ENCODE results near the gene DIDO1. TPM values are rescaled to one million over a fixed set of nuclear protein-coding genes. Genes with fewer than 3 reads are reported as not detected.

DIDO1 gene
- total RNA-seq, 4 donors from 2014 or later = 54.2 to 105 (median 70.7) TPM

GRCh38 chr20:62935204-62935967 is 9.1 kb upstream of the DIDO1 start:
- TF ChIP-seq POLR2A (IDR thresholded peaks at IDR 0.05) (no peak), CTCF (IDR thresholded peaks at IDR 0.05) (no peak)
- 78 to 80% methylated on average over 12 of the region's 12 CpGs for WGBS, 2 donors
- DNase-seq (ENCODE audit: low spot score in 2 of 2) = no peak
- no peak overlapping the region for H3K4me3 ChIP-seq (ENCODE audit: low read depth, poor library complexity, severe bottlenecking)
- intact Hi-C loops (cut with DNase I; ENCODE audit: low total_unique reads) = no loop called here

- no peak for TF ChIP-seq POLR2A (IDR thresholded peaks at IDR 0.05)
- TF ChIP-seq CTCF (IDR thresholded peaks at IDR 0.05) = no peak
- 63 to 74% methylated on average over 3 of the region's 3 CpGs for WGBS, 2 donors
- no peak for DNase-seq (ENCODE audit: low spot score in 2 of 2)
- intact Hi-C loops (cut with DNase I; ENCODE audit: low total_unique reads) = no loop called here
- no peak overlapping the region for H3K4me3 ChIP-seq (ENCODE audit: low read depth, poor library complexity, severe bottlenecking)
Measured at GRCh38 chr20:62933966-62934365, 7.7 kb upstream of the DIDO1 start.

GRCh38 chr20:62931464-62931863 is 5.2 kb upstream of the DIDO1 start:
- intact Hi-C loops (cut with DNase I; ENCODE audit: low total_unique reads) = no loop called here

GRCh38 chr20:62929051-62929538 is 2.8 kb upstream of the DIDO1 start:
- H3K4me3 ChIP-seq (ENCODE audit: low read depth, poor library complexity, severe bottlenecking) = peak overlapping the region; percentile 11
- intact Hi-C loops (cut with DNase I; ENCODE audit: low total_unique reads) = no loop called here
- 1 to 2% methylated on average over 31 to 44 of the region's 44 CpGs for WGBS, 2 donors
- peak; percentile 41 to 92 for DNase-seq (ENCODE audit: low spot score in 2 of 2)
- TF ChIP-seq CTCF (IDR thresholded peaks at IDR 0.05) (no peak), POLR2A (IDR thresholded peaks at IDR 0.05) (no peak)

More at GRCh38 chr20:62931464-62931863, 5.2 kb upstream of the DIDO1 start:
- DNase-seq (ENCODE audit: low spot score in 2 of 2) = no peak
- H3K4me3 ChIP-seq (ENCODE audit: low read depth, poor library complexity, severe bottlenecking) = no peak overlapping the region
- 83 to 84% methylated on average over 9 of the region's 9 CpGs for WGBS, 2 donors
- TF ChIP-seq POLR2A (IDR thresholded peaks at IDR 0.05) = no peak
- TF ChIP-seq CTCF (IDR thresholded peaks at IDR 0.05) = no peak

GRCh38 chr20:62928246-62928939 is 2.1 kb upstream of the DIDO1 start:
- intact Hi-C loops (cut with DNase I; ENCODE audit: low total_unique reads) = no loop called here
- DNase-seq (ENCODE audit: low spot score in 2 of 2) = no peak
- peak overlapping the region; percentile 11 for H3K4me3 ChIP-seq (ENCODE audit: low read depth, poor library complexity, severe bottlenecking)
- 43 to 54% methylated on average over 14 of the region's 14 CpGs for WGBS, 2 donors
- no peak for TF ChIP-seq CTCF (IDR thresholded peaks at IDR 0.05)
- no peak for TF ChIP-seq POLR2A (IDR thresholded peaks at IDR 0.05)

Data from lower leg skin (tissue), 4 donors.